H9 (cell line): ENCODE results near the gene RNF212. TPM values are rescaled to one million over a fixed set of nuclear protein-coding genes. Genes with fewer than 3 reads are reported as not detected.

Experiments used
- DNase-seq: peaks from one replicate; pipeline ENCODE4 v3.0.0-alpha.2; 2017
- H2AFZ ChIP-seq: one replicate; pipeline ENCODE4 v1.6.1; 2013; ENCODE audit warnings: mild to moderate bottlenecking, low read length, control low read depth, moderate library complexity
- H2AK5ac ChIP-seq: 2 replicates; pipeline ENCODE4 v1.6.1; 2013; ENCODE audit warnings: low read length, control low read depth, mixed read lengths; ENCODE audit not compliant: insufficient read length
- H2BK120ac ChIP-seq: one replicate; pipeline ENCODE4 v1.6.1; 2013; ENCODE audit warnings: low read depth, mild to moderate bottlenecking, low read length, control low read depth, inconsistent platforms; ENCODE audit not compliant: poor library complexity, severe bottlenecking
- H2BK12ac ChIP-seq: 2 replicates; pipeline ENCODE4 v1.6.1; 2013; ENCODE audit warnings: low read length, control low read depth, mixed read lengths, low read depth; ENCODE audit not compliant: insufficient read length
- H2BK15ac ChIP-seq: 2 replicates; pipeline ENCODE4 v1.6.1; 2013; ENCODE audit warnings: low read depth, low read length, control low read depth
- H2BK20ac ChIP-seq: one replicate; pipeline ENCODE4 v1.6.1; 2013; ENCODE audit warnings: low read depth, mild to moderate bottlenecking, low read length, control low read depth, inconsistent platforms; ENCODE audit not compliant: poor library complexity, severe bottlenecking
- H2BK5ac ChIP-seq: 2 replicates; pipeline ENCODE4 v1.6.1; 2013; ENCODE audit warnings: low read length, control low read depth, mixed read lengths; ENCODE audit not compliant: insufficient read length
- H3K14ac ChIP-seq: 2 replicates; pipeline ENCODE4 v1.6.1; 2013; ENCODE audit warnings: low read length, control low read depth; ENCODE audit not compliant: insufficient read depth
- H3K18ac ChIP-seq: 2 replicates; pipeline ENCODE4 v1.6.1; 2013; ENCODE audit warnings: low read depth, mild to moderate bottlenecking, mixed read lengths, low read length, control low read depth; ENCODE audit not compliant: insufficient read length
- H3K23ac ChIP-seq: 2 replicates; pipeline ENCODE4 v1.6.1; 2013; ENCODE audit warnings: low read length, control low read depth, mixed read lengths, low read depth; ENCODE audit not compliant: insufficient read length
- H3K23me2 ChIP-seq: 2 replicates; pipeline ENCODE4 v1.6.1; 2013; ENCODE audit warnings: low read depth, mild to moderate bottlenecking, mixed read lengths, low read length, control low read depth; ENCODE audit not compliant: insufficient read length, poor library complexity, severe bottlenecking
- H3K27ac ChIP-seq: 2 replicates; pipeline ENCODE4 v1.5.1; 2013; ENCODE audit warnings: low read length, control low read depth, mixed read lengths, low read depth; ENCODE audit not compliant: insufficient read length
- H3K27me3 ChIP-seq: 2 replicates; pipeline ENCODE4 v1.6.1; 2013; ENCODE audit warnings: low read length, control low read depth, inconsistent platforms; ENCODE audit not compliant: insufficient read depth
- H3K4ac ChIP-seq: 2 replicates; pipeline ENCODE4 v1.6.1; 2013; ENCODE audit warnings: low read depth, mild to moderate bottlenecking, control low read depth, inconsistent platforms, low read length, moderate library complexity
- H3K4me1 ChIP-seq: 2 replicates; pipeline ENCODE4 v1.6.1; 2013; ENCODE audit warnings: low read length, control low read depth, inconsistent platforms; ENCODE audit not compliant: insufficient read depth
- H3K4me2 ChIP-seq: 2 replicates; pipeline ENCODE4 v1.6.1; 2013; ENCODE audit warnings: low read length, control low read depth, mixed read lengths; ENCODE audit not compliant: insufficient read length, insufficient read depth
- H3K56ac ChIP-seq: 2 replicates; pipeline ENCODE4 v1.6.1; 2013; ENCODE audit warnings: low read depth, mild to moderate bottlenecking, mixed read lengths, low read length, control low read depth; ENCODE audit not compliant: insufficient read length
- H3K79me1 ChIP-seq: 2 replicates; pipeline ENCODE4 v1.6.1; 2013; ENCODE audit warnings: low read depth, mild to moderate bottlenecking, moderate library complexity, low read length, control low read depth, inconsistent platforms; ENCODE audit not compliant: insufficient read depth, poor library complexity, severe bottlenecking
- H3K79me2 ChIP-seq: 2 replicates; pipeline ENCODE4 v1.6.1; 2013; ENCODE audit warnings: low read length, control low read depth, inconsistent platforms; ENCODE audit not compliant: insufficient read depth
- H3K9ac ChIP-seq: 2 replicates; pipeline ENCODE4 v1.6.1; 2013; ENCODE audit warnings: low read length, control low read depth, mixed read lengths; ENCODE audit not compliant: insufficient read length; ENCODE audit errors: extremely low read depth
- H3K9me3 ChIP-seq: one replicate; pipeline ENCODE4 v1.6.1; 2013; ENCODE audit warnings: low read depth, low read length, inconsistent platforms; ENCODE audit not compliant: control insufficient read depth
- H3T11ph ChIP-seq: one replicate; pipeline ENCODE4 v1.6.1; 2013; ENCODE audit warnings: mild to moderate bottlenecking, low read length, control low read depth, inconsistent platforms
- H4K20me1 ChIP-seq: one replicate; pipeline ENCODE4 v1.6.1; 2013; ENCODE audit not compliant: control insufficient read depth, insufficient read length, insufficient read depth
- H4K5ac ChIP-seq: 2 replicates; pipeline ENCODE4 v1.6.1; 2013; ENCODE audit warnings: low read depth, mild to moderate bottlenecking, mixed read lengths, low read length, control low read depth; ENCODE audit not compliant: insufficient read length
- H4K8ac ChIP-seq: replicated peaks from 2 replicates; pipeline ENCODE4 v1.6.1; 2013; ENCODE audit warnings: low read length, control low read depth, mixed read lengths, low read depth; ENCODE audit not compliant: insufficient read length
- H4K91ac ChIP-seq: 2 replicates; pipeline ENCODE4 v1.6.1; 2013; ENCODE audit warnings: low read depth, mild to moderate bottlenecking, moderate library complexity, mixed read lengths, low read length, control low read depth; ENCODE audit not compliant: insufficient read length
- H3K27ac Mint-ChIP-seq, 3 experiments: 2 replicates in 2 of 3; 3 replicates in 1 of 3; pipeline ENCODE4 v1.8.0; 2020 to 2021; ENCODE audit warnings: mixed read lengths in 3 of 3, mild to moderate bottlenecking in 1 of 3, moderate library complexity in 1 of 3
- H3K27me3 Mint-ChIP-seq: 2 replicates; pipeline ENCODE4 v1.8.0; 2021; ENCODE audit warnings: low read depth, mild to moderate bottlenecking, moderate library complexity, mixed read lengths
- H3K36me3 Mint-ChIP-seq, 3 experiments: 2 replicates in 2 of 3; 3 replicates in 1 of 3; pipeline ENCODE4 v1.8.0; 2020 to 2021; ENCODE audit warnings: low read depth in 3 of 3, mixed read lengths in 3 of 3; ENCODE audit not compliant: insufficient read depth in 1 of 3
- H3K4me1 Mint-ChIP-seq, 2 experiments: 2 replicates each; pipeline ENCODE4 v1.8.0; 2020; ENCODE audit warnings: mixed read lengths in 2 of 2
- H3K4me3 Mint-ChIP-seq, 2 experiments: 2 replicates in 1 of 2; 3 replicates in 1 of 2; pipeline ENCODE4 v1.8.0; 2020 to 2021; ENCODE audit warnings: mild to moderate bottlenecking in 2 of 2, mixed read lengths in 2 of 2, moderate library complexity in 1 of 2
- H3K9me3 Mint-ChIP-seq, 2 experiments: 2 replicates in 1 of 2; 3 replicates in 1 of 2; pipeline ENCODE4 v1.8.0; 2020; ENCODE audit warnings: mild to moderate bottlenecking in 2 of 2, mixed read lengths in 2 of 2, moderate library complexity in 1 of 2
- CTCF ChIP-seq: fragments of 200-600 bp; sonication (generic); conservative IDR thresholded peaks from 3 replicates; pipeline ENCODE4 v1.8.0; 2021; ENCODE audit warnings: antibody characterized with exemption, mild to moderate bottlenecking
- WGBS: extraction: QIAGEN DNeasy Blood & Tissue Kit; methylation state at CpG from one replicate; pipeline ENCODE4 v1.1.7; 2013; ENCODE audit warnings: missing lambda C conversion rate, low lambda C conversion rate, mixed read lengths; ENCODE audit not compliant: insufficient read length; ENCODE audit errors: extremely low coverage; 5-methylcytosine and 5-hydroxymethylcytosine counted together
- total RNA-seq: library from RNA; stranded (reverse); gene quantifications from 2 replicates; pipeline ENCODE4 v1.2.1, GENCODE V29; 2021

The RNF212 gene
- total RNA-seq, 1 experiment from 2014 or later, result 3.0 TPM

- Histone ChIP-seq H3K4me2 (no peak overlapping the region), H3K56ac (no peak overlapping the region), H3K9ac (no peak overlapping the region), H3K9me3 (no peaks in the 10 kb centered on the region), H3K79me2 (no peaks in the 10 kb centered on the region), H4K91ac (no peak overlapping the region), H2BK5ac (no peak overlapping the region), H2BK20ac (no peak overlapping the region), H2AK5ac (no peak overlapping the region), H3K27me3 (no peaks in the 10 kb centered on the region), H2BK12ac (no peak overlapping the region), H3K14ac (no peak overlapping the region; the same call in 1 of the 2 replicates), H3K18ac (no peak overlapping the region), H3K4me1 (no peaks in the 10 kb centered on the region), H2BK120ac (no peak overlapping the region), H2BK15ac (no peak overlapping the region), H4K20me1 (no peaks in the 10 kb centered on the region), H3K23me2 (no peaks in the 10 kb centered on the region), H4K8ac (no peak overlapping the region), H2AFZ (no peak overlapping the region), H3K23ac (no peak overlapping the region), H3K27ac (no peak overlapping the region), H4K5ac (no peak overlapping the region), H3T11ph (no peak overlapping the region), H3K4ac (no peak overlapping the region), H3K79me1 (no peaks in the 10 kb centered on the region)
- H3K4me3 Mint-ChIP-seq, result no peak overlapping the region
- H3K9me3 Mint-ChIP-seq, result peaks cover 5 to 20% of the 10 kb centered on the region in 2 experiments; a peak in 4 of 5 replicates
- DNase-seq, result no peak
- no peaks in the 10 kb centered on the region for H3K4me1 Mint-ChIP-seq
- H3K36me3 Mint-ChIP-seq, result no peaks in the 10 kb centered on the region; a peak in 2 of 7 replicates
- TF ChIP-seq CTCF, result no peak
- no peak overlapping the region for H3K27ac Mint-ChIP-seq
- peaks cover 55% of the 10 kb centered on the region for H3K27me3 Mint-ChIP-seq
- WGBS, result no CpG with 5 or more reads among the region's 6 CpGs
Observed at GRCh38 chr4:1151541-1151940, 38.2 kb upstream of the RNF212 start.
